ENCODE measurements around the gene AP3B1.

Gene AP3B1

DNA sequence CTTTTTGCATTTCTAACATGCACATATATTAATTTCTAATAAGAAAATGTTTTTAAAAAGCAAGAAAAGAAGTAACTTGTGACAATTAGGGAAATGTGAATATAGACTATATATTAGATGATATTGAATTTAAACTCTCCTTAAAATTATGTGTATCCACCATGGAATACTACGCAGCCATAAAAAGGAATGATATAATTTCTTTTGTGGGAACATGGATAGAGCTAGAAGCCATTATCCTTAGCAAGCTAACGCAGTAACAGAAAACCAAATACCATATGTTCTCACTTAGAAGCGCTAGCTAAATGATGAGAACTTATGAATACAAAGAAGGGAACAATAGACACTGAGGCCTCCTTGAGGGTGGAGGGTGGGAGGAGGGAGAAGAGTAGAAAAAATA is 23.8 kb upstream of the AP3B1 start:
- Mint-ChIP-seq H3K27ac (no peak overlapping the region), H3K36me3 (no peaks in the 10 kb centered on the region), H3K9me3 (no peaks in the 10 kb centered on the region), H3K4me3 (no peak overlapping the region), H3K4me1 (no peaks in the 10 kb centered on the region), H3K27me3 (peaks cover 5% of the 10 kb centered on the region)
- CTCF ChIA-PET: no interaction called here
- DNase-seq: no peak

DNA sequence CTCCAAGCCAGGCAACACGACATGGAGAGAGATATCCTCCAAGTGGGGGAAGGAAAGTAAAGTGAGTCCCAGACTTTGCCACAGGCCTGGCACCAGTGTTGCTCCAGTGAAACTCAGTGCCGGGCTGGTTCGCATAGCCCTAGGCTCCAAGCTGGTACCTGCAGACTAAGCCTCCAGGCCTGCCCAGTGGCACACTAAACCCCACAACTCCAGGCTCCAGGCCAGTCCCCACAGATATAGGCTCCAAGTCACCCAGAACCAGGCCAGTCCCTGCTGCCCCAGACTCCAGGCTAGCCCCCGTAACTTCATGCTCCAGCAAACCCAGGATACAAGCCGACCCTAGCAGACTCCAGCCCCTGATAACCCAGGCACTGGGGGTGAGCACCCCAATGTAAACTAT is 23.0 kb upstream of the AP3B1 start:
- no peaks in the 10 kb centered on the region for H3K4me1 Mint-ChIP-seq
- CTCF ChIA-PET: no interaction called here
- no peak for DNase-seq
- H3K4me3 Mint-ChIP-seq: no peak overlapping the region
- H3K27ac Mint-ChIP-seq: no peak overlapping the region
- H3K36me3 Mint-ChIP-seq: no peaks in the 10 kb centered on the region
- no peaks in the 10 kb centered on the region for H3K9me3 Mint-ChIP-seq
- peaks cover 8% of the 10 kb centered on the region for H3K27me3 Mint-ChIP-seq

DNA sequence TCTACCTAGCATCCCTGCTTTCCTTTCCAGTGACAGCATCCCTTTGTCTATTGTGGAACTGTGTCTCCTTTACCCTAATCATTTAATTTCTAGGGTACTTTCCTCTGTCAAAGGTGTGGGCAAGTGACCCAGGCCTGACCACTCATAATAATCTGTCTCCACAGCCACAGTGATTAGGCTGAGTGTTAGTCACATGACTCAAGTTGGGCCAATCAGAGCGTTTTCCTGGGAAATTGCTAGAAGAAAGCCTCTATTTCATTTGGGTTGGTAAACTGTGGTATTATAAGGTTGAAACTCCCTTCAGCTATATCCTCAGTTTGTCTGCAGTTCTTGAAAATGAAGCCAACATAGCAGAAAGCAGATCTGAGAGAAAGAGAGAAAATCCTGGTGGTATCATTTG is 14.2 kb upstream of the AP3B1 start:
- Mint-ChIP-seq H3K4me3 (no peak overlapping the region), H3K4me1 (no peaks in the 10 kb centered on the region), H3K27me3 (peaks cover 26% of the 10 kb centered on the region), H3K27ac (no peak overlapping the region), H3K36me3 (no peaks in the 10 kb centered on the region), H3K9me3 (no peaks in the 10 kb centered on the region)
- no peak for DNase-seq
- CTCF ChIA-PET: interaction anchor here (0.6 kb wide), 1 partner anchor 652 kb away, joined by 4 read pairs; no protein-coding TSS in a partner anchor

DNA sequence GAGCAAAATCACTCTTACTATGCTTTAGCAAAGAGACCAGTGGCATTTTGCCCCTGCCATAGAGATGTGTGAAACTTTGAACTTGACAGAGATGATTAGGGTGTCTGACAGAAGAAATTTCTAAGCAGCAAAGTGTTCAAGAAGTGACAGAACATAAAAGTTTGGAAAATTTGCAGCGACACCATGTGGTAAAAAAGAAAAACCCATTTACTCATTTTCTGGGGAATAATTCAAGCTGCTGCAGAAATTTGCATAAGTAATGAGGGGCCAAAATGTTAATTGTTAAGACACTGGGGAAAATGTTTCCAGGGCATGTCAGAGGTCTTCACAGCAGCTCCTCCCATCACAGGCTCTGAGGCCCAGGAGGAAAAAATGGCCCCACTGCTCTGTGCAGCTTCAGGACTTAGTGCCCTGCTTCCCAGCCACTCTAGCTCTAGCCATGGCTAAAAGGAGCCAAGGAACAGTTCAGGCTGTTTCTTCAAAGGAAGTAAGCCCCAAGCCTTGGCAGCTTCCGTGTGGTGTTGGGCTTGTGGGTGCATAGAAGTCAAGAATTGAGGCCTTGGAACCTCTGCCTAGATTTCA is 6.1 kb upstream of the AP3B1 start:
- Mint-ChIP-seq H3K36me3 (no peaks in the 10 kb centered on the region), H3K27me3 (peaks cover 30% of the 10 kb centered on the region), H3K9me3 (no peaks in the 10 kb centered on the region), H3K4me1 (peaks cover 4% of the 10 kb centered on the region), H3K4me3 (no peak overlapping the region), H3K27ac (no peak overlapping the region)
- CTCF ChIA-PET: interaction anchor here (0.9 to 1.5 kb wide), 5 partner anchors 9 to 653 kb away, joined by 3 to 6 read pairs (median 3); no protein-coding TSS in a partner anchor
- DNase-seq: no peak

DNA sequence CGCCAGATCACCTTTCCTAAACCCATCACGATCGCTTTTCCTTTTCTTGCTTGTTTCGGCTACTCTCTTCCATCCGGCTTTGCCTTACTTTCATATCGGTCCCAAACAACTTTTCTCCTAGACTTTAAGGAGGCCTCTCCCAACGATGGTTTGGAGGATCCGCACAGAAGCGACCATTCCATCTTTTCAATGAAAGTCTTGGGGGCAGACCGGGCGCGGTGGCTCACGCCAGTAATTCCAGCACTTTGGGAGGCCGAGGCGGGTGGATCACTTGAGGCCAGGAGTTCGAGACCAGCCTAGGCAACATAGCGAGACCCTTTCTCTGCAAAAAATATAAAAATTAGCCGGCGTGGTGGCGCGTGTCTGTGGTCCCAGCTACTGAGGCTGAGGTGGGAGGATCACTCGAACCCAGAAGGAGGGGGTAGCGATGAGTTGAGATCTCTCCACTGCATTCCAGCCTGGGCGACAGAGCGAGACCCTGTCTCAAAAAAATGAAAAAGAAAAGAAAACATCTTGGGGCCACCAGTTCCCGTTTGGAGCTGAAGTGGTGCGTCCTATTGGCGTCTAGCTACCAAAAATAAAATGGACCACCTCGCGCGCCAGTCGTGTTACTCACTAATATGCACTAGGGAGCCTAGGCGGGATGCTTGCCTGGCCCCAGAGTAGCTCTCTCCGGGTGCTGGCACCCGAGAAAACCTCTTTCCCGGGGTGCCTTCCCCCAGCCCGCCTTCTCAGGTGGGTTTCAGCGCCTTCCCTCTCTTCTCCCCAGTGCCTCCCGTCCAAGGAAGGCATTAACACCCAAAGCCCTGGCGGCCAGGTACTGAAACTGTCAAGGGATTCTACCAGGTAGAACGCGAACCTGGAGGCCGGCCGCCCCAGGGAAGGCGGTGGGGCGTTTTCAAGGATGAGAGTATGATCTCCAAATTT is 800 bp upstream of the AP3B1 start:
- Mint-ChIP-seq H3K4me3 (peak overlapping the region; percentile 93), H3K9me3 (no peaks in the 10 kb centered on the region), H3K27me3 (peaks cover 18% of the 10 kb centered on the region), H3K4me1 (peaks cover 32% of the 10 kb centered on the region), H3K36me3 (peaks cover 15% of the 10 kb centered on the region), H3K27ac (peak overlapping the region; percentile 98)
- DNase-seq: peak; percentile 63
- CTCF ChIA-PET: interaction anchor here (0.9 to 3.4 kb wide), 2 partner anchors 13 to 65 kb away, joined by 4 to 16 read pairs; partner anchors contain the start of gene SCAMP1

DNA sequence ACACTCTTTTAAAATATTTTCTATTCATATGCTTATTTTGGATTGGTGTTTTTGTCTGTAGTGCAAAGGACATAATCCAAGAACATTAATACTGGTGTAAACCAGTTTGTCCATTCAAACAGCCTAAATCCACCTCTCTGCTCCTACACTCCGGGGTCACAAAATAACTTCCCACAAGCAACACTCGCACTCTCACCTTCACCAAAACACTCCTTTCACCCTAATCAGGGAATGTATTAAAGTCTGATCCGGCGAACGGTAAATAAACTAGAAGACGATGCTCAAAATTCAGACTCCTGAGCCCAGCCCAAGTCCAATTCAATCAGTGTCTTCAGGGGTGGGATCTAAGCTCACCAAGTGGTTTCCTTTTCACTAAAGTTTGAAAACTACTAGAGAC is 649 bp downstream of the AP3B1 start:
- peak overlapping the region; percentile 93 for H3K4me3 Mint-ChIP-seq
- H3K27me3 Mint-ChIP-seq: peaks cover 13% of the 10 kb centered on the region
- H3K9me3 Mint-ChIP-seq: no peaks in the 10 kb centered on the region
- H3K4me1 Mint-ChIP-seq: peaks cover 39% of the 10 kb centered on the region
- no peak for DNase-seq
- CTCF ChIA-PET: interaction anchor here (1.4 to 3.4 kb wide), 2 partner anchors 65 to 67 kb away, joined by 4 to 16 read pairs; partner anchors contain the start of gene SCAMP1
- H3K36me3 Mint-ChIP-seq: peaks cover 15% of the 10 kb centered on the region
- H3K27ac Mint-ChIP-seq: peak overlapping the region; percentile 98

DNA sequence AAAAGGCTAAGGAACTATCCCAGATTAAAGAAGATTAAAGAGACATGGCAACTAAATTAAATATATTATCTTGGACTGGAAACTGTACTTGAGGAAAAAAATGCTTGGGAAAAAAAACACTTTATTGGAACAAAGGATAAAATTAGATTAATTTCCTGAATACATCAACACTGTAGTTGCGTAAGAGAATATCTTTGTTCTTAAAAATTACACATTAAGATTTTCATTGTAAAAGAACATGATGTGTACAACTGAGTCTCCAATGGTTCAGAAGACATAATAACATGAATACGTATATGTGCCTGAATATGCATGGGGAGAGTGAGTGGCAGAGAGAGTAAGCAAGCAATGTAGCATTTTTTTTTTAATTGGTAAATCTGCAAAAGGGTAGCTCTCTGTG is 2.8 kb downstream of the AP3B1 start:
- H3K27me3 Mint-ChIP-seq: peaks cover 10% of the 10 kb centered on the region
- DNase-seq: no peak
- H3K4me1 Mint-ChIP-seq: peaks cover 39% of the 10 kb centered on the region
- H3K9me3 Mint-ChIP-seq: no peaks in the 10 kb centered on the region
- H3K36me3 Mint-ChIP-seq: peaks cover 15% of the 10 kb centered on the region
- CTCF ChIA-PET: interaction anchor here (1.5 kb wide), 1 partner anchor 23 kb away, joined by 3 read pairs; no protein-coding TSS in a partner anchor
- no peak overlapping the region for H3K4me3 Mint-ChIP-seq
- no peak overlapping the region for H3K27ac Mint-ChIP-seq

DNA sequence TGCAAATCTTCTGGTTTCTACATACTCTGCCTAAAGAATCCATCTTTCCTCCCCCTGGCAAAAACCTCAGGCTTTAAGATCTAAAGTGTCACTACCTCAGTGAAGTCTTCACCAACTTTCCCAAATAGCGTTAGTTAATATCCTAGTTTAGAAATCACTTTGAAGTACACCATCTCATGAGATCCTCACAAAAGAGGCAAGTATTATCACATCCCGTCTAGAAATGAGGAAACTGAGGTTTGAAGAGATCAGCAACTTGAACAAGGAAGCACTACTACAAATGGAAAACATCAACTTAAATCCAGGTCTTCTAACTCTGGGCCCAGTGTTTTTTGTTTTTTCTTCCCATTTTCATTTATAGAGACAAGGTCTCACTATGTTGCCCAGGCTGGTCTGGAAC is 4.6 kb downstream of the AP3B1 start:
- Mint-ChIP-seq H3K4me3 (no peak overlapping the region), H3K9me3 (no peaks in the 10 kb centered on the region), H3K36me3 (peaks cover 22% of the 10 kb centered on the region), H3K27me3 (peaks cover 4% of the 10 kb centered on the region), H3K27ac (no peak overlapping the region), H3K4me1 (peaks cover 50% of the 10 kb centered on the region)
- no peak for DNase-seq
- CTCF ChIA-PET: no interaction called here

DNA sequence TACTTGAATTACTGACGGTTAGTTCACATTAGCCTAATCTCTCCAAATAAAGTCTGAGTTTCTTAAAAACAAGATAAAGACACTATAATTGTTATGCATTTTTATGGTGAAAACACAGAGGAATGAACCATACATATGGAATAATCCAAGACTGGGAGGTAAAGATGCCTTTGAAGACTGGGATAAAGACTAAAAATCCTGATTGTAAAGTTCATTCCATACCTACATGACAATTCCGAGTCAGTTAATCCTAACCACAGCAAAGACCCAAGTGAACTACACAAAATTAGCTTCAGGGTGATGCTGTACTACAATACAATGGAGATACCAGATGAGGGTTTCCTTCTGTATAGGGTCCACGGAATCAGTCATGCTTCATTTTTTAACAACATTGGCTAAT is 6.3 kb downstream of the AP3B1 start:
- H3K4me1 Mint-ChIP-seq: peaks cover 41% of the 10 kb centered on the region
- CTCF ChIA-PET: no interaction called here
- DNase-seq: no peak

DNA sequence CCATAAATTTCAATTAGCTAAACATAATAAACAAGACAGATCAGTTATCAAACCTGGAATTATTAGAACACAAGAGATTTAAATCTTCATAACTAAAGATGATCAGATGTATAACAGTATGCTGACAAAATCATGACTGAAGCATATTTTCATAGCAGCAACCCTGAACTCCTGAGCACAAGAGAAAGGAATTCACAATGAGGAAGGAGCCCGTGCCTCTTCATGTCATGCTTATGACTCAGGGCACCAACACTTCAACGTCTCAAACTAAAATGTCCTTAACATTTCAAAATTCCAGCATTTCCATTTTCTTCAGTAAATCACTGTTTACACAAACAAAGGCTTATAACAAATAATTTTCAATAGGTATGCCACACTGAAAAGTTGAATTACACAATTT is 6.7 kb downstream of the AP3B1 start:
- Mint-ChIP-seq H3K36me3 (peaks cover 20% of the 10 kb centered on the region), H3K4me3 (no peak overlapping the region), H3K27ac (no peak overlapping the region), H3K27me3 (no peaks in the 10 kb centered on the region), H3K4me1 (peaks cover 37% of the 10 kb centered on the region), H3K9me3 (no peaks in the 10 kb centered on the region)
- CTCF ChIA-PET: no interaction called here
- no peak for DNase-seq

More for the DNA sequence above, 6.3 kb downstream of the AP3B1 start:
- Mint-ChIP-seq H3K27me3 (no peaks in the 10 kb centered on the region), H3K36me3 (peaks cover 20% of the 10 kb centered on the region), H3K4me3 (no peak overlapping the region), H3K27ac (no peak overlapping the region), H3K9me3 (no peaks in the 10 kb centered on the region)

DNA sequence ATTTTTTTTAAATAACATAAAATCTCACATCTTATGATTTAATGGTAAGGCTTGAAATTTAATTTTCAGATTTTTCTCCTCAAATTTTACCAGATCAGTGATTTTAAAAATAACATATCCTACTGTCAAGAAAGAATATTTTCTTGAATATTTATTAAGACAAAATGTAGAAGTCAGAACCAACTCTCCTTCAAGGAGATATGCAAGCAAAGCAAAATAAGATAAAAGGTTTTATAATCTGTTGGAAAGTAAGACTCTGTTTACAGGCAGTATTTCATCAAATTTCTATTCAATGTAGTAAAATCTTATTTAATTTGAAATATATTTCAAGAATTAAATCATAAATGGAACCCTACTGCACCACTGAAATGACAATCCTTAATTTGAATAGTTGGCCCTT is 7.3 kb downstream of the AP3B1 start:
- H3K36me3 Mint-ChIP-seq: peaks cover 17% of the 10 kb centered on the region
- H3K4me1 Mint-ChIP-seq: peaks cover 32% of the 10 kb centered on the region
- DNase-seq: no peak
- H3K27ac Mint-ChIP-seq: no peak overlapping the region
- no peaks in the 10 kb centered on the region for H3K9me3 Mint-ChIP-seq
- H3K27me3 Mint-ChIP-seq: no peaks in the 10 kb centered on the region
- no peak overlapping the region for H3K4me3 Mint-ChIP-seq
- CTCF ChIA-PET: no interaction called here

DNA sequence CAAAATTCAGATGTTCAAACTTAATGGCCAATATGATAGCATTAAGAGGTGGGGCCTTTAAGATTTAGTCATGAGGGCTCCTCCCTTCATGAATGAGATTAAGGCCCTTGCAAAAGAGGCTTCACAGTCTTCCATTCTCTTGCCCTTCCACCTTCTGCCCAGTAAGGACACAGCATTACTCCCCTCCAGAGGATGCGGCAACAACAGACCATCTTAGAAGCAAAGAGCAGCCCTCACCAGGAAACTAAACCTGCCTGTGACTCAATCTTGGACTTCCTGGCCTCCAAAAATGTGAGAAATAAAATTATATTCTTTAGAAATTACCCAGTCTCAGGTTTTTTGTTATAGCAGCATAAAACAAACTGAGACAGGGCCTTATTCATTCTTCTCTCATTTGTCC is 8.2 kb downstream of the AP3B1 start:
- Mint-ChIP-seq H3K36me3 (peaks cover 10% of the 10 kb centered on the region), H3K4me1 (peaks cover 25% of the 10 kb centered on the region), H3K9me3 (no peaks in the 10 kb centered on the region), H3K27me3 (no peaks in the 10 kb centered on the region), H3K4me3 (no peak overlapping the region), H3K27ac (no peak overlapping the region)
- CTCF ChIA-PET: no interaction called here
- DNase-seq: no peak

DNA sequence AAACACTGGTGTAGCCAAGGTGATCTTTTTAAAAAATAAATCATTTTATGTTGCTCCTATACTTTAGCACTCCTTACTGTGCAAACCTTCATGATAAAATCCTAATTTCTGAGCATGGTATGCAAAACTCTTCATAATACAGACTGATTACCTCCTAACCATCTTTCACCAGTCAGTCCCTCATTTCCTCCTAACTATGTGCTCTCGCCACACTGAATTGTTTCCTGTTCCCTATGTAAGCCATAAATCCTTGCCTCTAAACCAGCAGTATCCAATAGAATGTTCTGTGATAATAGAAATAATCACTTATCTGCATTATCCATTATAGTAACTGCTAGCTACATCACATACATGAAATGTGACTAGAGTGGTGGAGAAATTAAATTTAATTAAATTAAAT is 10.7 kb downstream of the AP3B1 start:
- no peak for DNase-seq
- Mint-ChIP-seq H3K27ac (no peak overlapping the region), H3K27me3 (no peaks in the 10 kb centered on the region), H3K9me3 (no peaks in the 10 kb centered on the region), H3K4me1 (peaks cover 16% of the 10 kb centered on the region), H3K36me3 (peaks cover 9% of the 10 kb centered on the region), H3K4me3 (no peak overlapping the region)
- CTCF ChIA-PET: interaction anchor here (1.1 to 1.3 kb wide), 2 partner anchors 11 to 17 kb away, joined by 3 to 6 read pairs; no protein-coding TSS in a partner anchor

DNA sequence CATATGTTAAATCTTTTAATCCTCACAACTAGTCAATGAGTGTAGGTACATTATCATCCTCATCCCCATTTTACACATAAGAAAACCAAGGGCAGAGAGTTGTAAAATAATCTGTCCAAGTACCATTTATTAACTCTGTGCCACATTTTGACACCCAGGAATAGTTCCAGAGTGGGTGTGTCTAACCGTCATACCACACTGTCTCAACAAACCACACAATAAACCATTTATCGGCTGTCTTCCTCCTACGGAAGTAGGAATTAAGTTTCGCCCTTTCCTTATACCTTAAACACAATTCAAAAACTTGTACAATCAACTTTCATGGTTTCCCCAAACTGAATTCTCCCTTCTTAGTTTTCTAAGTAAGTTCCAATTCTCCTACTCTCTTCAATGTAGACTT is 11.4 kb downstream of the AP3B1 start:
- H3K9me3 Mint-ChIP-seq: no peaks in the 10 kb centered on the region
- H3K4me3 Mint-ChIP-seq: no peak overlapping the region
- no peak for DNase-seq
- H3K27ac Mint-ChIP-seq: no peak overlapping the region
- CTCF ChIA-PET: no interaction called here
- H3K4me1 Mint-ChIP-seq: peaks cover 16% of the 10 kb centered on the region
- peaks cover 9% of the 10 kb centered on the region for H3K36me3 Mint-ChIP-seq
- H3K27me3 Mint-ChIP-seq: no peaks in the 10 kb centered on the region

DNA sequence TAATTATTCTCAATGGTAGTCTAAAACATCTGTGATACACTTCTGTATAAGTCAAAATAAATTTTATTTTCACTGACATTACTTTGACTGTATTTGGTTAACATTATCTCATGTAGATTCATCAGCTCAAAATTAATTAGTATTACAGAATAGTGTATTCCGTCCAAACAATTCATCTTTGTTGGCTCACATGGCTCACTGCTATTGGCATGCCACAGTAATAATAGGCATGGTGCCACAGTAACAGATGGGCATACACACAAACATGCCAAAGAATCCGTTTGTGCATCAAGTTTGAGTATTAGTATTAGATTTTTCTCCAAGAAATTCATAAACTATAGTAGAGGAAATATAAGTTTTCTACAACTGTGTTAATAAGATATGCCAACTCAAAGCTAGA is 14.2 kb downstream of the AP3B1 start:
- H3K4me3 Mint-ChIP-seq: no peak overlapping the region
- CTCF ChIA-PET: no interaction called here
- no peaks in the 10 kb centered on the region for H3K9me3 Mint-ChIP-seq
- H3K27ac Mint-ChIP-seq: no peak overlapping the region
- H3K27me3 Mint-ChIP-seq: no peaks in the 10 kb centered on the region
- no peak for DNase-seq
- H3K4me1 Mint-ChIP-seq: peaks cover 3% of the 10 kb centered on the region
- peaks cover 6% of the 10 kb centered on the region for H3K36me3 Mint-ChIP-seq
